T-helper 1 cell treated with Interleukin-12 subunit alpha and Interleukin-12 subunit beta and Interleukin-4 antibody, amounts not matched to agents 30 μg/mL and 1 μg/mL, for 36 hours (primary cell): Measurements from ENCODE around the gene KRT71.

Experiments used
- H3K27ac Mint-ChIP-seq: one replicate; pipeline ENCODE4 v1.8.0; 2021; ENCODE audit warnings: mild to moderate bottlenecking, mixed read lengths
- H3K27me3 Mint-ChIP-seq: one replicate; pipeline ENCODE4 v1.8.0; 2021; ENCODE audit warnings: low read depth, mixed read lengths
- H3K36me3 Mint-ChIP-seq: one replicate; pipeline ENCODE4 v1.8.0; 2021; ENCODE audit warnings: low read depth, mixed read lengths
- H3K4me1 Mint-ChIP-seq: one replicate; pipeline ENCODE4 v1.8.0; 2021; ENCODE audit warnings: low read depth, mixed read lengths
- H3K4me3 Mint-ChIP-seq: one replicate; pipeline ENCODE4 v1.8.0; 2021; ENCODE audit warnings: mild to moderate bottlenecking, moderate library complexity, mixed read lengths
- H3K9me3 Mint-ChIP-seq: one replicate; pipeline ENCODE4 v1.8.0; 2021; ENCODE audit warnings: mixed read lengths

KRT71 gene

GRCh38 chr12:52561880-52562449, 9.0 kb upstream of the KRT71 start:
- no peak overlapping the region for H3K4me3 Mint-ChIP-seq
- no peak overlapping the region for H3K27ac Mint-ChIP-seq
- H3K36me3 Mint-ChIP-seq = no peaks in the 10 kb centered on the region
- peaks cover 29% of the 10 kb centered on the region for H3K27me3 Mint-ChIP-seq
- no peaks in the 10 kb centered on the region for H3K9me3 Mint-ChIP-seq
- H3K4me1 Mint-ChIP-seq = no peaks in the 10 kb centered on the region

GRCh38 chr12:52559979-52560378, 7.0 kb upstream of the KRT71 start:
- Mint-ChIP-seq H3K9me3 (no peaks in the 10 kb centered on the region), H3K4me3 (no peak overlapping the region), H3K36me3 (no peaks in the 10 kb centered on the region), H3K27ac (no peak overlapping the region), H3K27me3 (peaks cover 29% of the 10 kb centered on the region), H3K4me1 (no peaks in the 10 kb centered on the region)

GRCh38 chr12:52558781-52559445, 6.0 kb upstream of the KRT71 start:
- H3K27me3 Mint-ChIP-seq = peaks cover 32% of the 10 kb centered on the region
- no peak overlapping the region for H3K27ac Mint-ChIP-seq
- no peaks in the 10 kb centered on the region for H3K4me1 Mint-ChIP-seq
- no peak overlapping the region for H3K4me3 Mint-ChIP-seq
- no peaks in the 10 kb centered on the region for H3K9me3 Mint-ChIP-seq
- H3K36me3 Mint-ChIP-seq = no peaks in the 10 kb centered on the region

- Mint-ChIP-seq H3K27me3 (peaks cover 26% of the 10 kb centered on the region), H3K36me3 (no peaks in the 10 kb centered on the region), H3K4me3 (no peak overlapping the region), H3K4me1 (no peaks in the 10 kb centered on the region), H3K9me3 (no peaks in the 10 kb centered on the region), H3K27ac (no peak overlapping the region)
Measured at GRCh38 chr12:52557476-52557875, 4.5 kb upstream of the KRT71 start.

DNA sequence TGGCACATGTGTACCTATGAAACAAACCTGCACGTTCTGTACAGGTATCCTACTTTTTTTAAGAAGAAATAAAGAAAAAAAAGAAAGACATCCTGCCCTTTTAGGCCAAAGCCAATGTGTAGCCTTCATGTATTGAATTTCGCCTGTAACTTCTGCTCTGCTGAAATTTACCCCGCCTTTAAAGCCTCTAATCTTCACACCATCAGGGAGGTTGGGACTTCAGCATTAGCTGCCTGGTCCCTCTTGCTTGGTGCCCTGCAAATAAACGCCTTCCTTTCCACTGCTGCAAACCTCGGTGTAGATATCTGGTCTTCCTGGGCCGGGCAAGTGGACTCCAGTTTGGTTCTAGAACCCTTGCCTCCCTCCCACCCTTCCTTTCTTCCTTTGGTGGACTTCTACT, 2.6 kb upstream of the KRT71 start:
- H3K9me3 Mint-ChIP-seq = no peaks in the 10 kb centered on the region
- H3K4me3 Mint-ChIP-seq = no peak overlapping the region
- no peak overlapping the region for H3K27ac Mint-ChIP-seq
- no peaks in the 10 kb centered on the region for H3K36me3 Mint-ChIP-seq
- peaks cover 26% of the 10 kb centered on the region for H3K27me3 Mint-ChIP-seq
- H3K4me1 Mint-ChIP-seq = no peaks in the 10 kb centered on the region

GRCh38 chr12:52552055-52552454, 890 bp downstream of the KRT71 start:
- H3K4me1 Mint-ChIP-seq = no peaks in the 10 kb centered on the region
- H3K27me3 Mint-ChIP-seq = peaks cover 21% of the 10 kb centered on the region
- no peaks in the 10 kb centered on the region for H3K9me3 Mint-ChIP-seq

GRCh38 chr12:52551216-52551865, 1.6 kb downstream of the KRT71 start:
- no peaks in the 10 kb centered on the region for H3K9me3 Mint-ChIP-seq
- H3K27me3 Mint-ChIP-seq = peaks cover 21% of the 10 kb centered on the region
- no peak overlapping the region for H3K4me3 Mint-ChIP-seq
- H3K36me3 Mint-ChIP-seq = no peaks in the 10 kb centered on the region
- no peaks in the 10 kb centered on the region for H3K4me1 Mint-ChIP-seq
- no peak overlapping the region for H3K27ac Mint-ChIP-seq

More at GRCh38 chr12:52552055-52552454, 890 bp downstream of the KRT71 start:
- Mint-ChIP-seq H3K4me3 (no peak overlapping the region), H3K36me3 (no peaks in the 10 kb centered on the region), H3K27ac (no peak overlapping the region)

- H3K4me1 Mint-ChIP-seq = peaks cover 3% of the 10 kb centered on the region
- no peaks in the 10 kb centered on the region for H3K36me3 Mint-ChIP-seq
- no peak overlapping the region for H3K27ac Mint-ChIP-seq
- peaks cover 6% of the 10 kb centered on the region for H3K27me3 Mint-ChIP-seq
- no peak overlapping the region for H3K4me3 Mint-ChIP-seq
- H3K9me3 Mint-ChIP-seq = no peaks in the 10 kb centered on the region
Measured at GRCh38 chr12:52546126-52546525, 6.8 kb downstream of the KRT71 start.

GRCh38 chr12:52543985-52544883, 8.7 kb downstream of the KRT71 start:
- Mint-ChIP-seq H3K27me3 (no peaks in the 10 kb centered on the region), H3K9me3 (no peaks in the 10 kb centered on the region), H3K4me3 (no peak overlapping the region), H3K27ac (no peak overlapping the region), H3K36me3 (no peaks in the 10 kb centered on the region), H3K4me1 (peaks cover 3% of the 10 kb centered on the region)

DNA sequence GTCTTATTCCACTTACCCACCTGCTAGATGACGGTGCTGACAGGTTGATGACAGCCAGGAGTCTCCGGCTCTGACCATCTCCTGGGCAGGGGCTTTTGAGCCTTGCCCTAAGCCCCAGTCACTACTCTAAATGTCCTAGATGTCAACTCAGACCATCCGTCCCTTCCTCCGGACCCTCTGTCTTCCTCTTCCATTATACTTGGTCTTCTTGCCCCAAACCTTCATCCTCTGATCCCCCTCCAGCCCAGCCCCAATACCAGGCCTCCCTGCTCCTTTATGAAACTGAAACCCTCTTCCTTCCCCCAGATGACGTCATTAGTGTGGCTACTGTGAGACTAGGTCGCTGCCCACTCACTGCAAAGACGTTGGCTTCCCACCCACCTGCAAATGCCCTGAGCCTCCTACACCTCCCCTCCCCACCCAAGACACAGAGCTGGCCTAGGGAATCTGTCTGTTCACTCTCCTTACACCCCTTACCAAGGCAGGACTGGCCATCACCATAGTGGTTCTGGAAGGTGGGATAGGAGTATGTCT, 10.1 kb downstream of the KRT71 start:
- Mint-ChIP-seq H3K27ac (no peak overlapping the region), H3K4me3 (no peak overlapping the region)

GRCh38 chr12:52542157-52542556, 10.8 kb downstream of the KRT71 start:
- Mint-ChIP-seq H3K36me3 (no peaks in the 10 kb centered on the region), H3K4me3 (no peak overlapping the region), H3K4me1 (peaks cover 3% of the 10 kb centered on the region), H3K27ac (no peak overlapping the region), H3K9me3 (no peaks in the 10 kb centered on the region), H3K27me3 (no peaks in the 10 kb centered on the region)

More for the DNA sequence above, 10.1 kb downstream of the KRT71 start:
- Mint-ChIP-seq H3K9me3 (no peaks in the 10 kb centered on the region), H3K4me1 (peaks cover 3% of the 10 kb centered on the region), H3K36me3 (no peaks in the 10 kb centered on the region), H3K27me3 (no peaks in the 10 kb centered on the region)

DNA sequence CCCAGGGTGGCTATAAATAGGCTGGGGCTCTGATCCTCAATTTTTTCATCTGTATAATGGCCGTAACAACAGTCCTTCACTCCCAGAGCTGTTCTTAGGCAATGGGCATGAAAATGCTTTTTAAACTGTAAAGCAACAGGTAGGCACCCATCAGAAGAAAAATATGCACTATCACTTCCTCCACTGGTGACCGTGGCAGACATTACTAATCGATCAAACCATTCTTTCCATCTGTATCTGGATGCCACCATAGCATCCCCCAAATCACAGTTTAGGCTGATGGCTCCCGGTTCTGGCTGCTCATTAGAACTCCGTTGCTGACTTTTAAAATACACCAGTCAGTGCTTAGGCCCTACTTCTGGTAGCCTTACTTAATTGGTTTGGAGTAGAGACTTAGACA, 11.2 kb downstream of the KRT71 start:
- H3K27me3 Mint-ChIP-seq = no peaks in the 10 kb centered on the region
- no peak overlapping the region for H3K27ac Mint-ChIP-seq
- H3K4me1 Mint-ChIP-seq = peaks cover 3% of the 10 kb centered on the region
- no peak overlapping the region for H3K4me3 Mint-ChIP-seq
- H3K9me3 Mint-ChIP-seq = no peaks in the 10 kb centered on the region
- H3K36me3 Mint-ChIP-seq = no peaks in the 10 kb centered on the region

- H3K36me3 Mint-ChIP-seq = no peaks in the 10 kb centered on the region
- no peak overlapping the region for H3K27ac Mint-ChIP-seq
- no peak overlapping the region for H3K4me3 Mint-ChIP-seq
- no peaks in the 10 kb centered on the region for H3K27me3 Mint-ChIP-seq
- peaks cover 3% of the 10 kb centered on the region for H3K4me1 Mint-ChIP-seq
- no peaks in the 10 kb centered on the region for H3K9me3 Mint-ChIP-seq
Measured at GRCh38 chr12:52540531-52540930, 12.4 kb downstream of the KRT71 start.

- no peaks in the 10 kb centered on the region for H3K27me3 Mint-ChIP-seq
- H3K9me3 Mint-ChIP-seq = no peaks in the 10 kb centered on the region
Measured at GRCh38 chr12:52539821-52540173, 13.1 kb downstream of the KRT71 start.

More at GRCh38 chr12:52539821-52540173, 13.1 kb downstream of the KRT71 start:
- no peak overlapping the region for H3K27ac Mint-ChIP-seq
- no peak overlapping the region for H3K4me3 Mint-ChIP-seq
- H3K36me3 Mint-ChIP-seq = no peaks in the 10 kb centered on the region
- H3K4me1 Mint-ChIP-seq = peaks cover 3% of the 10 kb centered on the region
